Dermis microvascular lymphatic vessel endothelial cell (primary cell): ENCODE results near the gene TADA2A. TPM values are rescaled to one million over a fixed set of nuclear protein-coding genes. Genes with fewer than 3 reads are reported as not detected.

ENCODE experiments used
- DNase-seq, 2 donors: peaks; one replicate each; pipeline versions ENCODE4 v3.0.0 to v3.0.0-alpha.2; 2010; ENCODE audit warnings: low read depth in 2 of 2
- total RNA-seq: library from RNA; depleted of rRNA; stranded (reverse); fragments of >200 nt; gene quantifications from 2 replicates; pipeline ENCODE4 v1.2.1, GENCODE V29; 2014

The TADA2A gene
- total RNA-seq, 1 donor from 2014 or later, result 13.4 TPM

- peak in 1 of 2 donors; percentile 11 for DNase-seq
Observed at GRCh38 chr17:37461668-37462067, 55.0 kb downstream of the TADA2A start.

- DNase-seq, result no peak
Observed at GRCh38 chr17:37462492-37462891, 55.8 kb downstream of the TADA2A start.

- no peak for DNase-seq
Observed at GRCh38 chr17:37463039-37463438, 56.4 kb downstream of the TADA2A start.

- peak; percentile 88 to 92 for DNase-seq
Observed at GRCh38 chr17:37465069-37465616, 58.5 kb downstream of the TADA2A start.

GRCh38 chr17:37466471-37466870 is 59.8 kb downstream of the TADA2A start:
- DNase-seq, result no peak

GRCh38 chr17:37470181-37470580 is 63.5 kb downstream of the TADA2A start:
- DNase-seq, result no peak

- no peak for DNase-seq
Observed at GRCh38 chr17:37475731-37476420, 69.2 kb downstream of the TADA2A start.

- DNase-seq, result peak in 1 of 2 donors; percentile 80
Observed at GRCh38 chr17:37476431-37477120, 69.9 kb downstream of the TADA2A start.

- no peak for DNase-seq
Observed at GRCh38 chr17:37478187-37478586, 71.5 kb downstream of the TADA2A start.

GRCh38 chr17:37479025-37479424 is 72.3 kb downstream of the TADA2A start:
- no peak for DNase-seq

- no peak for DNase-seq
Observed at GRCh38 chr17:37480427-37480826, 73.7 kb downstream of the TADA2A start.

GRCh38 chr17:37481001-37481665 is 74.4 kb downstream of the TADA2A start:
- no peak for DNase-seq

GRCh38 chr17:37483311-37484039 is 76.8 kb downstream of the TADA2A start:
- peak in 1 of 2 donors; percentile 22 for DNase-seq

- no peak for DNase-seq
Observed at GRCh38 chr17:37485938-37486570, 79.4 kb downstream of the TADA2A start.

- DNase-seq, result peak; percentile 51 to 95
Observed at GRCh38 chr17:37488009-37488604, 81.4 kb downstream of the TADA2A start.

GRCh38 chr17:37488607-37489196 is 82.0 kb downstream of the TADA2A start:
- peak in 1 of 2 donors; percentile 91 for DNase-seq

GRCh38 chr17:37489197-37490001 is 82.7 kb downstream of the TADA2A start, which contains the start of gene DUSP14:
DUSP14 (plus strand) TSS chr17:37489891; CDS start chr17:37512273, 22,382 bp downstream.
- peak; percentile 57 to 84 for DNase-seq

- peak in 1 of 2 donors; percentile 56 for DNase-seq
Observed at GRCh38 chr17:37490022-37490587, 83.4 kb downstream of the TADA2A start.
